Measurements from ENCODE around the gene SHISA7.

The SHISA7 gene

GRCh38 chr19:55387736-55388497 lies 55.2 kb downstream of the SHISA7 start:
- no peak for DNase-seq (ENCODE audit: low read depth)

- DNase-seq (ENCODE audit: low read depth): no peak
Measured at GRCh38 chr19:55386493-55386971, 56.6 kb downstream of the SHISA7 start.

GRCh38 chr19:55385724-55386492 lies 57.2 kb downstream of the SHISA7 start, which contains the start of gene RPL28:
TSS of gene RPL28 (plus strand) at chr19:55385932. CDS start at chr19:55386358, 426 bp downstream.
- peak; percentile 96 for DNase-seq (ENCODE audit: low read depth)

GRCh38 chr19:55384920-55385723 lies 58.0 kb downstream of the SHISA7 start:
- DNase-seq (ENCODE audit: low read depth): peak; percentile 93

GRCh38 chr19:55384131-55384919 lies 58.8 kb downstream of the SHISA7 start, which contains the start of gene TMEM238:
TSS of gene TMEM238 (minus strand) at chr19:55384292. CDS start at chr19:55384259, 33 bp downstream.
- DNase-seq (ENCODE audit: low read depth): peak; percentile 50

- peak; percentile 63 for DNase-seq (ENCODE audit: low read depth)
Measured at GRCh38 chr19:55383279-55384130, 59.6 kb downstream of the SHISA7 start.

GRCh38 chr19:55382522-55383054 lies 60.5 kb downstream of the SHISA7 start:
- DNase-seq (ENCODE audit: low read depth): no peak

GRCh38 chr19:55382013-55382412 lies 61.1 kb downstream of the SHISA7 start:
- DNase-seq (ENCODE audit: low read depth): no peak

- DNase-seq (ENCODE audit: low read depth): no peak
Measured at GRCh38 chr19:55379174-55379573, 63.9 kb downstream of the SHISA7 start.

Data from activated T-cell treated with anti-CD3 and anti-CD28 coated beads for 48 hours (primary cell).